ENCODE data around the gene ADCY9.

GRCh38 chr16:4077174-4077649, 39.0 kb downstream of the ADCY9 start:
- TF ChIP-seq EP300 (IDR thresholded peaks at IDR 0.05) = no peak
- TF ChIP-seq POLR2A (IDR thresholded peaks at IDR 0.05) = no peak
- no peak for TF ChIP-seq CTCF (IDR thresholded peaks at IDR 0.05)
